OCI-LY7 (cell line): ENCODE results near the gene RGS8. TPM values are rescaled to one million over a fixed set of nuclear protein-coding genes. Genes with fewer than 3 reads are reported as not detected.

Source experiments
- BruUV-seq: library from RNA; stranded (reverse); fragments of 400-500 nt; replicated peaks from 2 replicates; lab custom pipeline; 2021; lab: Mats Ljungman, UMichigan
- CTCF ChIA-PET: fragments of 300-600 bp; sonication (Branson Sonifier 250); formaldehyde crosslinking; loops from one replicate; lab custom pipeline; 2022; ENCODE audit warnings: antibody characterized with exemption; ENCODE audit not compliant: unreplicated experiment; lab: Charles Lee
- POLR2A ChIA-PET: fragments of 300-600 bp; sonication (Branson Sonifier 250); formaldehyde crosslinking; loops from one replicate; lab custom pipeline; 2022; ENCODE audit warnings: antibody characterized with exemption; lab: Charles Lee
- DNase-seq: peaks from one replicate; pipeline ENCODE4 v3.0.0-alpha.2; 2015; ENCODE audit warnings: low spot score
- H2AFZ ChIP-seq: fragments of 200-600 bp; sonication (generic), shearing (Covaris generic); 2 replicates; pipeline ENCODE4 v1.6.1; 2014; ENCODE audit warnings: mild to moderate bottlenecking, antibody characterized with exemption, low read length, moderate library complexity
- H3K27ac ChIP-seq: fragments of 200-600 bp; sonication (generic); 2 replicates; pipeline ENCODE4 v1.5.1; 2014; ENCODE audit warnings: mixed run types, low read depth, mild to moderate bottlenecking, moderate library complexity, low read length, inconsistent platforms; ENCODE audit not compliant: poor library complexity, severe bottlenecking
- H3K36me3 ChIP-seq: fragments of 200-600 bp; sonication (generic); 2 replicates; pipeline ENCODE4 v1.6.1; 2014; ENCODE audit warnings: mild to moderate bottlenecking, antibody characterized with exemption, low read length, moderate library complexity, mixed read lengths; ENCODE audit not compliant: insufficient read depth
- H3K4me1 ChIP-seq: fragments of 200-600 bp; sonication (generic); 2 replicates; pipeline ENCODE4 v1.5.1; 2014; ENCODE audit warnings: mild to moderate bottlenecking, low read length; ENCODE audit not compliant: insufficient read depth, poor library complexity, severe bottlenecking
- H3K4me2 ChIP-seq: fragments of 200-600 bp; sonication (generic); 2 replicates; pipeline ENCODE4 v1.6.1; 2014; ENCODE audit warnings: mild to moderate bottlenecking, low read length
- H3K4me3 ChIP-seq: fragments of 200-600 bp; sonication (generic); 2 replicates; pipeline ENCODE4 v1.5.1; 2014; ENCODE audit warnings: mild to moderate bottlenecking, low read depth, low read length; ENCODE audit not compliant: poor library complexity, severe bottlenecking
- H3K79me2 ChIP-seq: fragments of 200-600 bp; sonication (generic); 2 replicates; pipeline ENCODE4 v1.6.1; 2016; ENCODE audit warnings: low read depth, mild to moderate bottlenecking, low read length, moderate library complexity, mixed read lengths; ENCODE audit not compliant: insufficient read depth
- H3K9me2 ChIP-seq: fragments of 200-600 bp; sonication (generic); 2 replicates; pipeline ENCODE4 v1.6.1; 2016; ENCODE audit warnings: mild to moderate bottlenecking, low read length, mixed read lengths; ENCODE audit not compliant: insufficient read depth
- H3K9me3 ChIP-seq: fragments of 200-600 bp; sonication (generic); 2 replicates; pipeline ENCODE4 v1.6.1; 2014; ENCODE audit warnings: mild to moderate bottlenecking, mixed run types, low read length, mixed read lengths
- H4K20me1 ChIP-seq: fragments of 200-600 bp; sonication (generic); 2 replicates; pipeline ENCODE4 v1.6.1; 2014; ENCODE audit warnings: mild to moderate bottlenecking, antibody characterized with exemption, low read length, moderate library complexity, mixed read lengths; ENCODE audit not compliant: insufficient read depth
- EZH2phosphoT487 ChIP-seq: fragments of 200-600 bp; sonication (generic); IDR thresholded peaks from 2 replicates; pipeline ENCODE4 v1.6.1; 2018; ENCODE audit warnings: low read depth, borderline replicate concordance, mild to moderate bottlenecking, mixed run types, antibody characterized with exemption, low read length, moderate library complexity, mixed read lengths
- intact Hi-C: fragments of 100-400 bp; cut with micrococcal nuclease; formaldehyde crosslinking; loops from one replicate; pipeline ENCODE4 v1.10.0; 2022; ENCODE audit not compliant: unreplicated experiment
- total RNA-seq, 2 experiments: library from RNA; depleted of rRNA in 1 of 2; stranded (reverse); fragments of >200 nt in 1 of 2; shearing (Covaris generic) in 1 of 2; gene quantifications; 2 replicates each; pipeline ENCODE4 v1.2.3, GENCODE V29; 2014 to 2022
- TF ChIP-seq, protein P1 (sequence below): fragments of 200-600 bp; sonication (generic); conservative IDR thresholded peaks from 2 replicates; pipeline ENCODE4 v1.5.1; 2014; ENCODE audit warnings: mild to moderate bottlenecking, antibody characterized with exemption, low read length, moderate library complexity, mixed read lengths

RGS8 gene
- total RNA-seq, 2 experiments from 2014 or later: 1.2 TPM; not detected in 1

DNA sequence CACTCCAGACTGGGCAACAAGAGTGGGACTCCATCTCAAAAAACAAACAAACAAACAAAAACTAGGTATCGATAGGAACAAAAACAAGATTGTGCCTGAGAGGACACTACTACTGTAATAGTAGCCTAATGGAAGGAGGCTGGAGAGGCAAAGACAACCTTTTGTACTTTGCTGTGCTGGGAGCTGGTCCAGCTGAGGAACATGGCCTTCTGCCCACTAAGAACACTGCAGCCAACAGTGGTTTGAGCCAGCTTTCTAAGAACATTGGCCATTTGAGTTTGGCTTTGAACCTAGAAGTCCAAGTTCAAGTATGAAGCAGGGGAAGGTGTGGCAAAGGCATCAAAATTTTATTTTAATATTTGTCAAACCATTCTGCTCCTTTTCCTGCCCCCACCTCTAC, 22.7 kb upstream of the RGS8 start:
- POLR2A ChIA-PET: no interaction called here
- intact Hi-C loops: no loop called here

DNA sequence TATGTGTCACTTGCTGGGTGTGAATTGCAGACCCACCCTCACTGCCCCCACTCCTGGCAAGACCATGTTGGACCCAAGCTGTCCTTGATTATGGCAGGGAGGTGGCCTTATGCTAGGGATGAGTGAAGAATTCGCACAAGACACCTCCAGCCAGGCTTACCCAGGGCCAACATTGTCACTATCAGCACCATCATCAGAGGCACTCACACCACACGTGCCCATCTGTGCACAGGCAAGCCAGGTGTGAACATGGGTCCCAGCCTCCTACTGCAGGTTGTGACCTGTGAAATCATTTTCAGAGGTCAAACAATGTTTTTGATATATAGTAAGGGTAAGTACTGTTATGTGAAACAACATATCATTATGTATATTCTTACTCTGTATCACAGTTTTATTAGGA, 20.3 kb upstream of the RGS8 start:
- ChIA-PET POLR2A (no interaction called here), CTCF (no interaction called here)
- H3K9me2 ChIP-seq: no peaks in the 10 kb centered on the region
- intact Hi-C loops: no loop called here
- DNase-seq: no peak
- no peaks in the 10 kb centered on the region for H3K79me2 ChIP-seq
- no peak for TF ChIP-seq EZH2phosphoT487
- TF ChIP-seq, protein P1, sequence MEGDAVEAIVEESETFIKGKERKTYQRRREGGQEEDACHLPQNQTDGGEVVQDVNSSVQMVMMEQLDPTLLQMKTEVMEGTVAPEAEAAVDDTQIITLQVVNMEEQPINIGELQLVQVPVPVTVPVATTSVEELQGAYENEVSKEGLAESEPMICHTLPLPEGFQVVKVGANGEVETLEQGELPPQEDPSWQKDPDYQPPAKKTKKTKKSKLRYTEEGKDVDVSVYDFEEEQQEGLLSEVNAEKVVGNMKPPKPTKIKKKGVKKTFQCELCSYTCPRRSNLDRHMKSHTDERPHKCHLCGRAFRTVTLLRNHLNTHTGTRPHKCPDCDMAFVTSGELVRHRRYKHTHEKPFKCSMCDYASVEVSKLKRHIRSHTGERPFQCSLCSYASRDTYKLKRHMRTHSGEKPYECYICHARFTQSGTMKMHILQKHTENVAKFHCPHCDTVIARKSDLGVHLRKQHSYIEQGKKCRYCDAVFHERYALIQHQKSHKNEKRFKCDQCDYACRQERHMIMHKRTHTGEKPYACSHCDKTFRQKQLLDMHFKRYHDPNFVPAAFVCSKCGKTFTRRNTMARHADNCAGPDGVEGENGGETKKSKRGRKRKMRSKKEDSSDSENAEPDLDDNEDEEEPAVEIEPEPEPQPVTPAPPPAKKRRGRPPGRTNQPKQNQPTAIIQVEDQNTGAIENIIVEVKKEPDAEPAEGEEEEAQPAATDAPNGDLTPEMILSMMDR: no peak
- no peaks in the 10 kb centered on the region for H3K9me3 ChIP-seq
- H3K4me1 ChIP-seq: no peaks in the 10 kb centered on the region
- H3K4me2 ChIP-seq: no peak overlapping the region
- no peak overlapping the region for H2AFZ ChIP-seq
- no peaks in the 10 kb centered on the region for H4K20me1 ChIP-seq
- no peak overlapping the region for H3K4me3 ChIP-seq
- no peak overlapping the region for H3K27ac ChIP-seq
- no TSS peak for BruUV-seq
- no peaks in the 10 kb centered on the region for H3K36me3 ChIP-seq

More for the DNA sequence above, 22.7 kb upstream of the RGS8 start:
- Histone ChIP-seq H3K9me3 (no peaks in the 10 kb centered on the region), H3K4me1 (no peaks in the 10 kb centered on the region), H3K4me3 (no peak overlapping the region), H4K20me1 (no peaks in the 10 kb centered on the region), H3K27ac (no peak overlapping the region), H3K4me2 (no peak overlapping the region), H3K9me2 (no peaks in the 10 kb centered on the region), H3K79me2 (no peaks in the 10 kb centered on the region), H3K36me3 (no peaks in the 10 kb centered on the region), H2AFZ (no peak overlapping the region)
- no peak for TF ChIP-seq EZH2phosphoT487
- TF ChIP-seq, protein P1: no peak
- CTCF ChIA-PET: no interaction called here
- BruUV-seq: no TSS peak
- no peak for DNase-seq

DNA sequence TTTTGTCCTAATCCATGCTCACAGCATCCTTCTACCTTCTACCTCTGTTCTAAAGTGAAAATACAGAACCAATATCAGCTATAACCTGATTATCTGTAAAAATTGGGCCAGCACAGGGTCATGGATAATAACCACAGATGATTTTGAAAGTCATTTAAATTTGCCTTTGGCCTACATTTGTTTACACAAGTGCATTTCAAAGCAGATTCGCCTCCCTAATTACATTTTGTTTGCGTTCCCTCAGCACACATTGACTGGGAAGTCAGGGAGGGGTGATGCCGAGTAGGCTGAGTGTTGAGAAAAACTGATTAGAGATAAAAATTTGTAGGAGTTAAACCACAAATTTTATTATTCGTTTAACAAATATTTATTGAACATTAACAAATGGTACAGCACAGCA, 19.2 kb upstream of the RGS8 start:
- Histone ChIP-seq H3K36me3 (no peaks in the 10 kb centered on the region), H3K4me2 (no peak overlapping the region), H3K27ac (no peak overlapping the region), H3K4me1 (no peaks in the 10 kb centered on the region), H3K9me3 (no peaks in the 10 kb centered on the region), H2AFZ (no peak overlapping the region), H3K4me3 (no peak overlapping the region), H4K20me1 (no peaks in the 10 kb centered on the region), H3K9me2 (no peaks in the 10 kb centered on the region), H3K79me2 (no peaks in the 10 kb centered on the region)
- no peak for TF ChIP-seq EZH2phosphoT487
- TF ChIP-seq, protein P1: no peak
- intact Hi-C loops: no loop called here
- BruUV-seq: no TSS peak
- ChIA-PET CTCF (no interaction called here), POLR2A (interaction anchor here (0.5 to 1.4 kb wide), 3 partner anchors 12 to 23 kb away, joined by 3 to 4 read pairs (median 4); no protein-coding TSS in a partner anchor)
- DNase-seq: no peak
